HepG2 (cell line): Measurements from ENCODE around the gene INHBE. TPM values are rescaled to one million over a fixed set of nuclear protein-coding genes. Genes with fewer than 3 reads are reported as not detected.
A peak's percentile ranks its signal among the peaks of the same experiment; 100 is the strongest.

Experiments
- CBFB ChIP-seq: sonication (generic); formaldehyde crosslinking; IDR thresholded peaks from 2 replicates; pipeline ENCODE4 v1.4.0; 2020; ENCODE audit warnings: missing genetic modification reagents
- CBX5 ChIP-seq: sonication (generic); formaldehyde crosslinking; IDR thresholded peaks from 2 replicates; pipeline ENCODE4 v1.4.0; 2020; ENCODE audit warnings: missing genetic modification reagents, borderline replicate concordance
- FOXK1 ChIP-seq: sonication (generic); formaldehyde crosslinking; IDR thresholded peaks from 2 replicates; pipeline ENCODE4 v1.4.0; 2020; ENCODE audit warnings: low read depth, missing genetic modification reagents, borderline replicate concordance
- HMG20A ChIP-seq: IDR thresholded peaks from 2 replicates; pipeline ENCODE4 v1.6.1; 2016; ENCODE audit warnings: borderline replicate concordance
- HMG20B ChIP-seq: conservative IDR thresholded peaks from 2 replicates; pipeline ENCODE4 v1.6.1; 2016; ENCODE audit warnings: missing genetic modification reagents, missing compliant biosample characterization
- JDP2 ChIP-seq: sonication (generic); formaldehyde crosslinking; IDR thresholded peaks from 2 replicates; pipeline ENCODE4 v1.8.1; 2022; ENCODE audit warnings: missing genetic modification reagents, borderline replicate concordance
- LCORL ChIP-seq, 2 experiments: fragments of 450-650 bp in 1 of 2; sonication (generic) in 1 of 2; formaldehyde crosslinking in 1 of 2; IDR thresholded peaks; 2 replicates each; pipeline versions ENCODE4 v1.5.0 to v1.6.1; 2017 to 2020; ENCODE audit warnings: antibody characterized with exemption in 1 of 2, missing genetic modification reagents in 1 of 2
- MXD4 ChIP-seq: IDR thresholded peaks from 2 replicates; pipeline ENCODE4 v1.6.1; 2016; ENCODE audit warnings: mild to moderate bottlenecking, missing biosample characterization, missing genetic modification reagents
- PTBP1 ChIP-seq: fragments of 200-400 bp; formaldehyde crosslinking; IDR thresholded peaks from 2 replicates; pipeline ENCODE4 v1.6.1; 2018; ENCODE audit warnings: low read length, low read depth; ENCODE audit not compliant: poor library complexity, severe bottlenecking
- RBAK ChIP-seq: sonication (generic); formaldehyde crosslinking; IDR thresholded peaks from 2 replicates; pipeline ENCODE4 v1.5.1; 2020; ENCODE audit warnings: mild to moderate bottlenecking, missing genetic modification reagents
- TCF7 ChIP-seq: sonication (generic); IDR thresholded peaks from 2 replicates; pipeline ENCODE4 v1.6.1; 2016; ENCODE audit warnings: antibody characterized with exemption, low read depth
- ZNF234 ChIP-seq: sonication (generic); formaldehyde crosslinking; conservative IDR thresholded peaks from 2 replicates; pipeline ENCODE4 v1.5.1; 2020; ENCODE audit warnings: mild to moderate bottlenecking, missing genetic modification reagents
- ZNF3 ChIP-seq: IDR thresholded peaks from 2 replicates; pipeline ENCODE4 v1.7.0; 2017; ENCODE audit warnings: inconsistent platforms
- ZNF468 ChIP-seq: sonication (generic); formaldehyde crosslinking; IDR thresholded peaks from 2 replicates; pipeline ENCODE4 v1.8.0; 2022; ENCODE audit warnings: mild to moderate bottlenecking, moderate library complexity, missing genetic modification reagents
- polyA plus RNA-seq, 8 experiments: library from polyadenylated mRNA; depleted of rRNA in 3 of 8; stranded (reverse) in 7 of 8; unstranded in 1 of 8; fragments of >200 nt; fragmentation: Illumina TruSeq in 4 of 8; extraction: Trizol in 4 of 8; gene quantifications; 2 replicates each; pipeline versions ENCODE4 v1.2.1 to v1.2.3, GENCODE V29; 2011 to 2016; ENCODE audit warnings: low read depth in 4 of 8, missing spikeins in 1 of 8, mixed read lengths in 1 of 8; ENCODE audit not compliant: insufficient read depth in 1 of 8
- total RNA-seq, 5 experiments: library from RNA; depleted of rRNA; stranded (reverse); fragments of >200 nt; fragmentation: Illumina TruSeq; extraction: Trizol; gene quantifications; 2 replicates each; pipeline ENCODE4 v1.2.3, GENCODE V29; 2016; ENCODE audit warnings: low read depth in 1 of 5
- TF ChIP-seq, protein P1 (sequence below): sonication (generic); formaldehyde crosslinking; IDR thresholded peaks from 2 replicates; pipeline ENCODE4 v1.4.0; 2020; ENCODE audit warnings: missing genetic modification reagents
- TF ChIP-seq, protein P2 (sequence below): IDR thresholded peaks from 2 replicates; pipeline ENCODE4 v1.6.1; 2016; ENCODE audit warnings: missing genetic modification reagents, missing compliant biosample characterization
- TF ChIP-seq, protein P3 (sequence below): sonication (generic); formaldehyde crosslinking; IDR thresholded peaks from 2 replicates; pipeline ENCODE4 v1.4.0; 2020; ENCODE audit warnings: low read depth, mild to moderate bottlenecking, missing genetic modification reagents
- TF ChIP-seq, protein P4 (sequence below): sonication (generic); formaldehyde crosslinking; IDR thresholded peaks from 2 replicates; pipeline ENCODE4 v1.4.0; 2020; ENCODE audit warnings: missing genetic modification reagents
- TF ChIP-seq, protein P5 (sequence below): sonication (generic); formaldehyde crosslinking; conservative IDR thresholded peaks from 2 replicates; pipeline ENCODE4 v1.8.0; 2022; ENCODE audit warnings: low read depth, missing genetic modification reagents
- TF ChIP-seq, protein P6 (sequence below): sonication (generic); formaldehyde crosslinking; IDR thresholded peaks from 2 replicates; pipeline ENCODE4 v1.4.0; 2020; ENCODE audit warnings: mild to moderate bottlenecking, low read depth, missing genetic modification reagents

The INHBE gene
- total and polyA plus RNA-seq, 2 of the 13 experiments (the other 11 are each of a cell fraction or from before 2014, with no cell fraction given), result 17.0 to 32.0 TPM

DNA sequence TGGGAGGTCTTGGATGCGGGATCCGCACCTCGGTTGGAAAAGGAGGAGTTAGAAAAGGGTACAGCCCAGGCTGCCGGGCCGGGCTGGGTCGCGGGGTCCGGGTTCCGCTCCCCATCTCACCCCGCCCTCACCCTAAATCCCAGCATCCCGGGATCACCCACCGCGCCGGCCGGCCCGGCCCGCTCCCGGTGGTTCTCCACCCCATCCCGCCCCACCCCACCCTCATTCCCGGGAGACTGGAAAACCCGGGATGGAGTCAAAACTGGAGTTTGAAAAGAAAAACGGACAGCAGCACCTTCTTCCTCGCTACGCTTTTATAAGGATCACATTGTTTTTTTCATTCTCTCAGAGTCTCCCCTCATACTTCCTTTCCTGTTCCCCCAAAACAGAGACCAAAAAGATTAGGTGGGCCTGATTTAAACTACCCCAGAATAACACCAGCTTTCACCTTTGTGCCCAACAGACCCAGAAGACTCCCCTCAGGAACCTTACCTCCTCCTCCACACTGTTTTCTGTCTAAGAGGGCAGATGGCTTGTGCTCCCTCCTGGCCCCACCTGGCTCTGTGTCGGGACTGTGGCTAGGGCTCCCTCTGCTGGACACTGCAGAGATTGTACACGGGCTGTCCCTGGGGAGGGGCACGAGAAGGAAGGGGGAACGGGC is 7.3 kb downstream of the INHBE start (continued):
- TF ChIP-seq PTBP1, result no peak
- TF ChIP-seq RBAK (CRISPR knock-in tag), result no peak
- no peak for TF ChIP-seq TCF7
- TF ChIP-seq CBX5 (CRISPR knock-in tag), result no peak
- TF ChIP-seq ZNF234 (CRISPR knock-in tag), result no peak
- TF ChIP-seq, protein P1, sequence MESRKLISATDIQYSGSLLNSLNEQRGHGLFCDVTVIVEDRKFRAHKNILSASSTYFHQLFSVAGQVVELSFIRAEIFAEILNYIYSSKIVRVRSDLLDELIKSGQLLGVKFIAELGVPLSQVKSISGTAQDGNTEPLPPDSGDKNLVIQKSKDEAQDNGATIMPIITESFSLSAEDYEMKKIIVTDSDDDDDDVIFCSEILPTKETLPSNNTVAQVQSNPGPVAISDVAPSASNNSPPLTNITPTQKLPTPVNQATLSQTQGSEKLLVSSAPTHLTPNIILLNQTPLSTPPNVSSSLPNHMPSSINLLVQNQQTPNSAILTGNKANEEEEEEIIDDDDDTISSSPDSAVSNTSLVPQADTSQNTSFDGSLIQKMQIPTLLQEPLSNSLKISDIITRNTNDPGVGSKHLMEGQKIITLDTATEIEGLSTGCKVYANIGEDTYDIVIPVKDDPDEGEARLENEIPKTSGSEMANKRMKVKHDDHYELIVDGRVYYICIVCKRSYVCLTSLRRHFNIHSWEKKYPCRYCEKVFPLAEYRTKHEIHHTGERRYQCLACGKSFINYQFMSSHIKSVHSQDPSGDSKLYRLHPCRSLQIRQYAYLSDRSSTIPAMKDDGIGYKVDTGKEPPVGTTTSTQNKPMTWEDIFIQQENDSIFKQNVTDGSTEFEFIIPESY (CRISPR knock-in tag), result 0 out of 2 replicates have a peak, but pooled peaks have one; percentile 24
- TF ChIP-seq JDP2, result no peak
- no peak for TF ChIP-seq MXD4 (CRISPR knock-in tag)
- TF ChIP-seq LCORL (IDR thresholded peaks at IDR 0.05), result no peak
- peak; percentile 45; the same call in 1 of the 2 replicates for TF ChIP-seq LCORL (CRISPR knock-in tag; IDR thresholded peaks at IDR 0.05)
- TF ChIP-seq, protein P2, sequence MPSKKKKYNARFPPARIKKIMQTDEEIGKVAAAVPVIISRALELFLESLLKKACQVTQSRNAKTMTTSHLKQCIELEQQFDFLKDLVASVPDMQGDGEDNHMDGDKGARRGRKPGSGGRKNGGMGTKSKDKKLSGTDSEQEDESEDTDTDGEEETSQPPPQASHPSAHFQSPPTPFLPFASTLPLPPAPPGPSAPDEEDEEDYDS (CRISPR knock-in tag), result 0 out of 2 replicates have a peak, but pooled peaks have one; percentile 20
- TF ChIP-seq, protein P3, sequence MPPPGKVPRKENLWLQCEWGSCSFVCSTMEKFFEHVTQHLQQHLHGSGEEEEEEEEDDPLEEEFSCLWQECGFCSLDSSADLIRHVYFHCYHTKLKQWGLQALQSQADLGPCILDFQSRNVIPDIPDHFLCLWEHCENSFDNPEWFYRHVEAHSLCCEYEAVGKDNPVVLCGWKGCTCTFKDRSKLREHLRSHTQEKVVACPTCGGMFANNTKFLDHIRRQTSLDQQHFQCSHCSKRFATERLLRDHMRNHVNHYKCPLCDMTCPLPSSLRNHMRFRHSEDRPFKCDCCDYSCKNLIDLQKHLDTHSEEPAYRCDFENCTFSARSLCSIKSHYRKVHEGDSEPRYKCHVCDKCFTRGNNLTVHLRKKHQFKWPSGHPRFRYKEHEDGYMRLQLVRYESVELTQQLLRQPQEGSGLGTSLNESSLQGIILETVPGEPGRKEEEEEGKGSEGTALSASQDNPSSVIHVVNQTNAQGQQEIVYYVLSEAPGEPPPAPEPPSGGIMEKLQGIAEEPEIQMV (CRISPR knock-in tag), result no peak
- no peak for TF ChIP-seq HMG20B (CRISPR knock-in tag)
- 0 out of 2 replicates have a peak, but pooled peaks have one; percentile 15 for TF ChIP-seq CBFB
- TF ChIP-seq ZNF3, result no peak
- TF ChIP-seq, protein P4, sequence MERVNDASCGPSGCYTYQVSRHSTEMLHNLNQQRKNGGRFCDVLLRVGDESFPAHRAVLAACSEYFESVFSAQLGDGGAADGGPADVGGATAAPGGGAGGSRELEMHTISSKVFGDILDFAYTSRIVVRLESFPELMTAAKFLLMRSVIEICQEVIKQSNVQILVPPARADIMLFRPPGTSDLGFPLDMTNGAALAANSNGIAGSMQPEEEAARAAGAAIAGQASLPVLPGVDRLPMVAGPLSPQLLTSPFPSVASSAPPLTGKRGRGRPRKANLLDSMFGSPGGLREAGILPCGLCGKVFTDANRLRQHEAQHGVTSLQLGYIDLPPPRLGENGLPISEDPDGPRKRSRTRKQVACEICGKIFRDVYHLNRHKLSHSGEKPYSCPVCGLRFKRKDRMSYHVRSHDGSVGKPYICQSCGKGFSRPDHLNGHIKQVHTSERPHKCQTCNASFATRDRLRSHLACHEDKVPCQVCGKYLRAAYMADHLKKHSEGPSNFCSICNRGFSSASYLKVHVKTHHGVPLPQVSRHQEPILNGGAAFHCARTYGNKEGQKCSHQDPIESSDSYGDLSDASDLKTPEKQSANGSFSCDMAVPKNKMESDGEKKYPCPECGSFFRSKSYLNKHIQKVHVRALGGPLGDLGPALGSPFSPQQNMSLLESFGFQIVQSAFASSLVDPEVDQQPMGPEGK (CRISPR knock-in tag), result peak; percentile 58
- TF ChIP-seq FOXK1, result peak; percentile 24; the same call in 1 of the 2 replicates
- TF ChIP-seq, protein P5, sequence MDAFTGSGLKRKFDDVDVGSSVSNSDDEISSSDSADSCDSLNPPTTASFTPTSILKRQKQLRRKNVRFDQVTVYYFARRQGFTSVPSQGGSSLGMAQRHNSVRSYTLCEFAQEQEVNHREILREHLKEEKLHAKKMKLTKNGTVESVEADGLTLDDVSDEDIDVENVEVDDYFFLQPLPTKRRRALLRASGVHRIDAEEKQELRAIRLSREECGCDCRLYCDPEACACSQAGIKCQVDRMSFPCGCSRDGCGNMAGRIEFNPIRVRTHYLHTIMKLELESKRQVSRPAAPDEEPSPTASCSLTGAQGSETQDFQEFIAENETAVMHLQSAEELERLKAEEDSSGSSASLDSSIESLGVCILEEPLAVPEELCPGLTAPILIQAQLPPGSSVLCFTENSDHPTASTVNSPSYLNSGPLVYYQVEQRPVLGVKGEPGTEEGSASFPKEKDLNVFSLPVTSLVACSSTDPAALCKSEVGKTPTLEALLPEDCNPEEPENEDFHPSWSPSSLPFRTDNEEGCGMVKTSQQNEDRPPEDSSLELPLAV (CRISPR knock-in tag), result no peak
- TF ChIP-seq, protein P6, sequence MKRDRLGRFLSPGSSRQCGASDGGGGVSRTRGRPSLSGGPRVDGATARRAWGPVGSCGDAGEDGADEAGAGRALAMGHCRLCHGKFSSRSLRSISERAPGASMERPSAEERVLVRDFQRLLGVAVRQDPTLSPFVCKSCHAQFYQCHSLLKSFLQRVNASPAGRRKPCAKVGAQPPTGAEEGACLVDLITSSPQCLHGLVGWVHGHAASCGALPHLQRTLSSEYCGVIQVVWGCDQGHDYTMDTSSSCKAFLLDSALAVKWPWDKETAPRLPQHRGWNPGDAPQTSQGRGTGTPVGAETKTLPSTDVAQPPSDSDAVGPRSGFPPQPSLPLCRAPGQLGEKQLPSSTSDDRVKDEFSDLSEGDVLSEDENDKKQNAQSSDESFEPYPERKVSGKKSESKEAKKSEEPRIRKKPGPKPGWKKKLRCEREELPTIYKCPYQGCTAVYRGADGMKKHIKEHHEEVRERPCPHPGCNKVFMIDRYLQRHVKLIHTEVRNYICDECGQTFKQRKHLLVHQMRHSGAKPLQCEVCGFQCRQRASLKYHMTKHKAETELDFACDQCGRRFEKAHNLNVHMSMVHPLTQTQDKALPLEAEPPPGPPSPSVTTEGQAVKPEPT (CRISPR knock-in tag), result no peak
- TF ChIP-seq HMG20A (CRISPR knock-in tag), result no peak
- TF ChIP-seq ZNF468 (CRISPR knock-in tag), result no peak
